Suppressor macrophage treated with lipopolysaccharide for 1 hour (primary cell): Measurements from ENCODE around the gene ZNF423.
"Not testable (repeated sequence)": the region's sequence is repeated elsewhere in the genome, so short reads cannot be mapped to it uniquely, and the experiment has no call there.

ENCODE experiments used
- DNase-seq, 3 donors: peaks; one replicate each; pipeline ENCODE4 v3.0.0-alpha.2; 2020 to 2022

ZNF423 gene

DNA sequence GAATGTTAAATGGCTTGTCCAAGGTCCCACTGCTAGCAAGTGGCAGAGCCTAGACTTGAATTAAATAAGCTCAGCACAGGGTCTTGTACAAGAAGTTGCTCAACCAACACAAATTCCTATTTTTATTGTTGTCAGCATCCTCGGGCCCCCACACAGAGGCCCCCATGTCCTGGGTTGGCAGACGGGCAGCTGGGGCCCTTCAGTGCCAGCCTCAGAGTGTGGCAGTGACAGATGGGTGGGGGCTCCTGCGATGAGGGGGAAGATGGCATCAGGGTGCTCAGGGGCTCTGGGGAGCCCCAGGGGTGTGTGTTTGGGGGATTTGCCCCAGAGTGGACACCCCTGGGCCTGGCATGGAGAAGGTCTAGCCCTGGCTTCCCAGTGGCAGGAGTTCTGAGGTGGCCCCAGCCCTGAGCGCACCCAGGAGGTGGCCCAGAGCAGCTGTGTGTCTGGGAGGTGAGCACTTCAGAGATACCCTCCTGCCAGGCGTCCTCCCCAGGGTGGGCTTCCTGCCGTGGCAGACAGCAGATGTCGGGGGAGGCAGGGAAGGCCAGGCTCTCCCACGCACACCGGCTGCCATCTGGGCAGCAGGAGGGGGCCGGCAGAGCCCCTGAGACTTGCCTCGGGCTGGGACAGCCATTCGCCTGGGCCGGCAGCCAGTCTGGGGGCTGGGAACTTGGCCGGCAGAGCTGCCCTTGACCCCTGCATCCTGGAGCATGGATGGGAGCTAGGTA lies 331.5 kb downstream of the ZNF423 start:
- DNase-seq = no peak

DNA sequence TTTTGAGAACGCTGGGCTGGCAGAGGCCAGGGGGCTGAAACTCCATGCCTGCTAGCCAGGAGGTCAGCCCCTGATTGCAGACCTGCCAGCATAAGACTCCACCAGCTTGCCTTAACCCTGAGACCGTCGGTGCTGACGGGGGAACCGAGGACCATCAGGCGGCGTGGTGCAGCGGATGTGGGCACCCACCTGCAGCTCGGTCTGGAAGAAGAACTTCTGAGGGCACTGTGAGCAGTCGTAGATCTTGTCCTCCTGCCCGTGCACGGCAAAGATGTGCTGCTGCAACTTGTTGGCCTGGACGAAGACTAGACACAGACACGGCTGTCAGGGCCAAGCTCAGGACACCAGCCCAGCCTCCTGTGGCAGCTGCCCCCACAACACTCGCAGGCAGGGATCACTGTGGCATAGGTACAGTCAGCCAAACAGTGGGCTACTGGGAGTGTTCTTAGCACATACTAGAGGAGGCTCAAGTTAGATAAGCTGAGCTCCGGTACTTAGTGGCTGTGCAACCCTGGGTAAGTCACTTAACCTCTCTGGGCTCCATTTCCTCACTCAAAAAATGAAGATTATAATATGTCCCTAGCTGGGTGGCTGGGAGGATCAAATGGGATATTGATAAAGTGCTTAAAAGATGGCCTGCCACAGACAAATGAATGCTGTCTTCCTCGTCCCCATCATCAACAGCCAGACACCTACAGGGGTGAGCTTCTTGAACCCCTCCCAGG lies 332.3 kb downstream of the ZNF423 start:
- DNase-seq = no peak

DNA sequence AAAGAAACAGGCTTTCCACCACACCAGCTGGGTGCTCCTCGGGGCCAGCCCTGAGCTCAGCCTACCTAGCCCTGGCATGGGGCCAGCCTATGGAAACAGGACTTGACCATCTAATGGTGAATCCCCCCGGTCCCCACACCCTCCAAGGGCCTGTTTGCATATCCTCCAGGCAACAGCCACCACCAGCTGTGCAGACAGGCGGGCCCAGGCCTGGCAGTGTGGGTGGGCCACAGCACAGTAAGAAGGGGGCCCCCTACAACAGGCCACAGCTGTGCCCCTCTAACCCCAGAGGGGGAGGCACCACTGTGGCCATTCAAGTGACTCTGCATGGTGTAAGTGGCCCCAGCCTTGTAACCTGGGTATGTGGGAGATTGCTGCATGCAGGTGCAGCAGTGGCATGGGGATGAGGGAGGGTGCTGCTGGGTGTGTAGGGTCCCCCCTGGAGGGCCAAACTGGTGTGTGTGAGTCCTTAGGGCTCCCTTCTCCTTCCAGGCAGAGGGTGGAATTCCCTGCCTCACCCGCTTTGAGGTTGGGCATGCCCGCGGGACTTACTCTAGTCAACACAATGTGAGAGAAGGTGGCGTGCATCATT lies 334.1 kb downstream of the ZNF423 start:
- no peak for DNase-seq

DNA sequence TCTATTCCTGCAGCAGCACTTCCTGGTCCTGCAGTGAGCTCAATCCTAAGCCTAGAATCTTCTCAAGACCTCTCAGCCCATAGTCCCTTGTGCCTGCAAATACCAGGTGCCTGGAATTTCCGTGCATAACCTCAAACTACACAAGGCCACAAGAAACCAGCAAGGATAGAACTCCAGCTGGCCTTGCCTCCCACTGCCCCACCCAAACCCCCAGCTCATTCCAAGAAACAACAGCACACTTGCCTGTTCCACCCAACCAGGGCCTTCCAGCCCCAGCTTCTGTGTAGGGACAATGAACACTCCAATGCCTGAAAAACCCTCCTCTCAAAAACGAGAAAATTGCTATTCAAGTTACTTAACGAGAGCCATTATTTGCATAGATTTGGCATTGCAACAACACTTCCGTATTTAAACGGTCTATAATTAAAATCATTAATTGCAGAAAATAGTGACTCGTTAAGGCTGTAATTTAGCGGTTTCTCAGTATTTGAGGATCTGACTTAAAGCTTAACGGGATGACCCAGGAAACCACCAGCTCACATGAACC lies 335.3 kb downstream of the ZNF423 start:
- no peak for DNase-seq

DNA sequence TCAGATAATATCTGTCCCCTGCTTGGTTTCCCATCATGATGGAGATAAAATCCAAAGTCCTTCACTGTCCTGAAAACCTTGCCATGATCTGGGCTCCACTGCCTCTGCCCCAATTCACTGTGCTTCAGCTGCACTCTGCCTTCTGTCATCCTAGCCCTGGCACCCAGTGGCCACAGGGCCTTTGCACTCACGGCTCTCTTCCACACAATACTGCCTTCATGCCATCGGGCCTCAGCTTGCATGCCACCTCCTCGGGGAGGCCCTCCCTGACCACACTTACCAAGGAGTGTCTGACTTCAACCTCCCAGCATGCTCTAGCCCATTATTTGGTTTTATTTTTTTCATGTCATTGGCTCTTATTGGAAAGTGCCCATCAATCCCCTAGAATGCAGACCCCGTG lies 336.2 kb downstream of the ZNF423 start:
- no peak for DNase-seq

DNA sequence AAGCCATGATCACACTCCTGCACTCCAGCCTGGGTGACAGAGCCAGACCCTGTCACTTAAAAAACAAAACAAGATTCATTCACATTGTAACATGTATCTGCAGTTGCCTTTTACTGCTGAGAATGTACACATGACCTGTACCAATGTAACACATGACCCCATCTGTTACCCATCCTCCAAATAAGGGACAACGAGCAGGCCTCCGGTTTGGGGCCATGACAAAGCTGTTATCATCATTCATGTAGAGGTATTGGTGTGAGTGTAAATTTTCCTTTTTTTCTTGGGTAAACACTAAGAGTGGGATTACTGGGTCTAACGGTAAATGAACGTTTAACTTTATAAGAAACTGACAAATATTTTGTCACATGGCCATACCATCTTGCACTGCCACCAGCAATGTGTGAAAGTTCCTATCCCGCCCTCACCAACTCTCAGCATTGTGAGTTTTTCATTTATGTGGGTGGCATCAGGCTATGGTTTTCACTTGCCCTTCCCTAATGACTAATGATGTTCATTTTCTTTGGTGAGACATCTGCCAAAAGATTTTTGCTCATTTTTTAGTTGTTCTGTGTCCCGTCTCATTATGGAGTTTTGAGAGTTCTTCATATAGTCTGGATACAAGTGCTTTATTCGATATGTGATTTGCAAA lies 336.8 kb downstream of the ZNF423 start:
- DNase-seq = no peak

DNA sequence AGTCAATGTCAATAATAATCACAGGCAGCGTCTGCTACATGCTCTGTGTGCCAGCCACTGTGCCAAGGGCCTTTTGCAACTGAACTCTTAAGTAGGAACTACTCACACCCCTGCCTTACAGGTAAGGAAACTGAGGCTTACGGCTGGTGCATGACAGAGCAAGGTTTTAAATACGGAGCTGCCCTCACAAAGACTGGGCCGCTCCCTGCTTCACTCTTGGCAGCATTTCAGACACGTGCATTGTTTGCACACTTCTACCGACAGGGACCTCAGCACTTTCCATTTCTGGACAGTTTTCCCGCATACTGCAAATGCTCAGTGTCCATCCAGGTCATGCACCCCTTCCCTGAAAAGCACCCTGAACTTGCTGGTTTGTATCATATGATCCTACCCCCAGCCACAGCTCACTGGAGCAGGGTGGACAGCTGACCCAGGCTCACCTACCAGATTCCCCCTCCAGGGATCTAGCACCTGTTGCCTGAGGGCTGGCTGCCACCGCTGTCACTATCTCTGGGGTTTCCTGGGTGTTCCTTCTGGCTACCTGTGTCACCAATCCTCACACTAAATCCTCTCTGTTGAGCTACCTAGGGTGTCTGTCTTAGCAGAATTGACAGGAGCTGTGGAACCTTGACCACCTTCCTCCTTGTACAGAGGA lies 339.4 kb downstream of the ZNF423 start:
- DNase-seq = no peak

DNA sequence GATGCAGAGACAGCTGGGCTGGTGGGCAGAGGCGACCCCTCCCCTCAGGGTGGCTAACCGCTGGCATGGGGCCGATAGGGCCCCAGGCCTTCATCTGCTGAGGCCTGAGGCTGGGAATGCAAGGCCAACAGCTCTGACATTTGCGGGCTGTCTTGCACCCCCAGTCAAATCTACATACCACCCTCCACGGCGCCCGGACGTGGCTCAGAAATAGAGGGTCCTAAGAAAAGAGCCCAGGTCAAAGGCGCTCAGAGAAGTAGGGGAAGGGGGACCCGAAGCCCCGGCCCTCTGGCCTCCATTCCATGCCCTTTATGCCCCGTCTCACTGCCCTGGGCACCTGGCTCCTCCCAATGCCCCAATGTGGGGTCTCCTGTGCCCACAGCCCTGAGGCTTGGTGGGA lies 340.1 kb downstream of the ZNF423 start:
- DNase-seq = no peak

DNA sequence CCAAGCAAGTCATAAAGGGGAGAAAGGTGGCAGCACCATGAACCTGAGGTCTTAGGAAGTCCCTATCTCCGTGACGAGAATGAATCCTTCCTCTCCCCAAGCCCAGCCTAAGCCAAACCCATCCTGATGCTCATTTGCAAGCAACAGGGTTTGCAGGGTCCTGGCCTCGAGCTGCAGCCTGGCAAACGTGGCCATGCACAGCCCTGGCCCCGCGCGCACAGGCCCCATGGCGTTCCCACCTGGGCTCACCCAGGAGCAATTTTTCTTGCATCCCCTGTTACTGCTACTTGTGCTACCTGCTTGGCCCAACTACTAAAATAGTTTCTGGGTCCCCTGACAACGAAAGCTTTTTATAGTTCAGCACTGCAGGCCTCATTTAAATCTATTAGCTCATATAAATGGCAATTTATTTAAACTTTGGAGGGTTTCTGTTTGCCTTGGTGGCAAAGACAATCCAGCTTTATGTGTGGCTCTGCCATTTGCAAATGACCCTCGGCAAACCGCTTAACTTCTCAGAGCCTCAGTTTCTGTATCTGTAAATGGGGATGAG lies 340.8 kb downstream of the ZNF423 start:
- no peak for DNase-seq

DNA sequence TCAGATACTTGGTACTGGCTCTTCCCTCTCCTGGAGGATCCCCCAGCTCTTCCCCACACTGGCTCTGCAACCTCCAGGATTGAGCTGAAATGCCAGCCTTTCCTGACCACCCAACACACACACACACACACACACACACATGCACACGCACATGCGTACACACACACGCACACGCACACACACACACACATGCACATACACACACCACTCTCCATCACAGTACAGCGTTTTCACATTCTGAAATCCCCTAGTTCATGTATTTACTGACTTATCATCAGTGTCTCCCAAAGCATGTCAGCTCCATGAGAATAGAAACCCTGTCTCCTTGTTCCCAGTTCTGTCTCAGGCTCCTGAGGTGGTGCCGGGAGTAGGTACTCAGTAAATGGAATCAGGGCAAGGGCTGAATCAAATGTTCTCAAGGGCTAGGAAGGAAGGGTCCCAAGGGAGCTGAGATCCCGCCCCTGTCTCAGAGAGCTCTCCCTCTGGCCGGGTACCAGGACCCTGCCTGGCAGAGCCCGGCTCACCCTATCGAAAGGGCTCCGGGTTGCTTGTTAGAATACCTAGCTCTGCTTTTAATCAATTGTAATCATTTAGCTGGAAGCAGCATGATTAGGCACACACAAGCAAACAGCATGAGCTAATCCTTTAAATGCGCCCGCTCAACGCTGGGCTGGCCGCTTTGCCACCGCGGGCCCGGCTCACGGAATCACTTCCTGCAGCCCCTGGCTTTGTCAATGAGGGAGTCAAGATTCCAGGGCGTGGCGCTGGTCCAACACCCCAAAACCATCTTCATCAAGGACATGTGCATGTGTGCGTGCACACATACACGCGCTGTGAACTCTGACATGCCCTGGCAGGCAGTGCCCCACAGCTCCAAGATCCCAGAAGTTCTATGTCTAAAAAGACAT lies 341.6 kb downstream of the ZNF423 start:
- DNase-seq = no peak

DNA sequence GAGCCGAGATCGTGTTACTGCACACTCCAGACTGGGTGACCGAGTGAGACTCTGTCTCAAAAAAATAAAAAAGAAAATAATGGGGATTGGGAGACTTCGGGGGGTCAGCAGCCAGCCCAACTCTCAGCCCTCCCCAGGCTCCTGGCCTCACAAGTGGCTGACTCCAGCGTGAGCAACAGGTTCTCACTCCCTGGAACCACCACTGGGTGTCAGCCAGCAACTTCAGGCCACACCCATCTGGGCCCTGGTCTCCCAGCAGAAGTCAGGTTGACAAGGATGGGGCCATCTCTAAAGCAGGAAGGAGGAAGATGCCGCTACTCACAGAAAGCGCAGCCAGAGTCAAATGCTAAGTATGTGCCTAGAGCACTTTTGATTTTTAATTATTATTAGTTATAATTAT lies 342.9 kb downstream of the ZNF423 start:
- peak in 1 of 3 donors; percentile 7 for DNase-seq

DNA sequence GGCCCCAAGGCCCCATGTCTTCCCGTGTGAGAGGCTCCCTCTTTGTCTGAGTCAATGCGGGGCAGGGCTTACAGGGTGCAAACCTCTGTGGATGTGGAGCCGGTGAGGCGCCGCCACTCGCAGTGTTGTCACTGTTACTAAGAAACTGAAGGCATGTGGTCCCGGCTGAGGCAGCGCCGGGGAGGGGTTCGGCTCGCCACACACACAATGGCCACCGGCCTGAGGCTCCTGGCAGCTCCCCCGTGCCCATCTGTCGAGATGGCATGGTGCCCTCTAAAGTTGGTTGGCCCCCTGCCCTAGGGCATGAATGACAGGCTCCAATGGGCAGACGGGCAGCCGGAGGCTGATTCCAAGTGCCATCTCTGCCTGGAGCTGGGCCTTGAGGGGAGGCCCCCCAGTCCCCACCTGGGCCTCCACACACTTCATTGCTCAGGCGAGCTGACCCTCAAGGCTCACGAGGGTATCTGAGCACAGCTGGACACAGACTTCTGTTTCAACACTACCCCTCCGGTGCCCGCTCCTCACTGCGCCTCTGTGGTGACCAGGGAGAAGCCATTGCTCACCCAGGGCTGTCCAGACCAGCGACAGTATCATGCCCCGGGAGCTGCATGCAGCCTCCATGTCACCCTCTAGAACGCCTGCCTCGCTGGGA lies 345.1 kb downstream of the ZNF423 start:
- DNase-seq = no peak

DNA sequence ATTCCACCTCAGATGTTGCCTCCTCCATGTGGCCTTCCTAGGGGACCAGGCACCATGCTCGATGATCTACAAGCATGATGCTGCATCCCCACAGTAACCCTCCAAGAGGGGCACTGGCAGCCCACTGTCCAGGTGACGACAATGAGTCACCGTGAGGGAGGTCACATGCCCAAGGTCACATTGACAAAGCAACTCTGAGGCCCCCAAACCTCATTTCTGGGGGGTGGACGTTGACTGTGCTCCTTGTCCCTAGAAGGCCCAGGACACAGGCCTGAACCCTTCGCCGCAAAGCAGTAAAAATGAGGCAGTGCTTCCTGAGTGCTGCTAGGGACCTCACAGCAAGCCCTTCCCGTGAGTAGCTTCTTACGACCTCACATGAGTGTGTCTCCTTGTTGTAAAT lies 345.8 kb downstream of the ZNF423 start:
- DNase-seq = no peak

DNA sequence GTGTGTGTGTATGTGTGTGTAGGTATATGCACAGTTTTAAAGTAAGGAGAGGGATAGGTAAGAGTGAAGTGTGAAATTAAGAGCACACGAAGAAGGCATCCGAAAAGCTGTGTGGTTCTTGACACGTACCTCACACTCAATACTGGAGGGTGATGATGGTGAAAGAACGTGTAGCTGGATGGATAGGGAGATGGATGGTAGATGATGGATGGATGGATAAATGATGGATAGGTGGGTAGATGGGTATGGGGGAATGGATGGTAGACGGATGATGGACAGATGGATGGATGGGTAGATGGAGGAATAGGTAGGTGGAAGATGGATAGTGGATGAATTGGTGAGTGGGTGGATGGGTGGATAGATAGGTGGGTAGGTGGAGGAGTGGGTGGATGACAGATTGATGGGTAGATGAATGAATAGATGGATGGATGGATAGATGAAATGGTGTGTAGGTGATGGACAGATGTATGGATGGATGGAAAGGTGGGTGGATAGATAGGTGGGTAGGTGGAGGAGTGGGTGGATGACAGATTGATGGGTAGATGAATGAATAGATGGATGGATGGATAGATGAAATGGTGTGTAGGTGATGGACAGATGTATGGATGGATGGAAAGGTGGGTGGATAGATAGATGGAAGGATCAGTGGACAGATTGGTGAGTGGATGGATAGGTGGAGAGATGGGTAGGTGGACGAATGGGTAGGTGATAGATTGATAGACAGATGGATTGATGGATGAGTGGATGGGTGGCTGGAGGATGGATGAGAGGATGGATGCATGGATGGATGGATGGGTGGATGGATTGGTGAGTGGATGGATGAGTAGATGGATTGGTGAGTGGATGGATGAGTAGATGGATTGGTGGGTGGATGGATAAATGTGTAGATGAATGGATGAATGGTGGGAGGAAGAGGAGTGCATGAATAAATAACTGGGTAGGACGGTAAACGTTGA lies 349.6 kb downstream of the ZNF423 start:
- DNase-seq = not testable (repeated sequence)

DNA sequence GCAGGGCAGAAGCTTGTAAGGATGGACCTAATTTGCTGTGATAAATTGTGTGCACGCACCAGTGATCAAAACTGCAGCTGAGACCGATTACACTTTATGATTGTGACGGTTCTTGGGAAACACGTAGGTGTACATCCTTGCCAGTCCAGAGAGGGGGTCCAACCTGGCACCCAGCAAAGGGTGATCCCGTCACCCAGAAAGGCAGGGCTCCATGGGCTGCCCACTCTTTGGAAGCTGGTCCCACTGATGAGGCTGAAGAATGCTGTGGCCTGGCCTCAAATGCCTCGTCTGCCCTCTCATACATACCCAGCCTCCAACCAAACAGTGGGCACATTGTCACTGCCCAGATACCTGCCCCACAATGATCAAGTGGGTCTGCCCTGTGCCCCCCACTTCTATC lies 350.4 kb downstream of the ZNF423 start:
- DNase-seq = no peak

DNA sequence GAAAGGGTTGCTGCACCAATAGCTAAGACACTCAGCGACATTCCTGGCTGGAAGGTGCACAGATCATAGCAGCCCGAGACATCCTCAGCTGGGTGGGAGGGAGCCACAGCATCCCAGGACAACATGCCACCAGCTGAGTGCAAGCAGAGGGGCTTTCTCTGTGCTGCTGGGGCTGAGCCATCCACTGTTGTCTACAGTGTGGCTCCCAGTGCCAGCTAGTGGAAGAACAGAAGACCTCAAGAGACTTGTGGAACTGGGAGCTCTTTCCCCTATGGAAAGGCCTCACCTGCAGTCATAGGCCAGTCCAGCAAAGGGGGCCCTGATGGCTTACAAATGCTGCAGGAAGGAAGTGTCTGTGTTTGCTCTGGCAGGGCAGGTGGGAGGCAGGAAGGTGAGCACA lies 351.3 kb downstream of the ZNF423 start:
- no peak for DNase-seq

DNA sequence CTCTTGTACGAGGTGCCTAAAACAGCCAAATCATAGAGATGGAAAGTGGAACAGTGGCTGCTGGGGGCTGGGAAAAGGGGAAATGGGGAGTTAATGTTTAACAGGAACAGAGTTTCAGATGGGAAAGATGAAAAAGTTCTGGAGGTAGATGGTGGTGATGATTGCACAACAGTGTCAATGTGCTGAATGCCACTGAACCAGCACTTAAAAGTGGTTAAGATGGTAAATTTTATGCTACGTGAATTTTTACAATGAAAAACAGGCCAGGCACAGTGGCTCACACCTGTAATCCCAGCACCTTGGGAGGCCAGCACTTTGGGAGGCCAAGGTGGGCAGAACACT lies 351.9 kb downstream of the ZNF423 start:
- DNase-seq = no peak

DNA sequence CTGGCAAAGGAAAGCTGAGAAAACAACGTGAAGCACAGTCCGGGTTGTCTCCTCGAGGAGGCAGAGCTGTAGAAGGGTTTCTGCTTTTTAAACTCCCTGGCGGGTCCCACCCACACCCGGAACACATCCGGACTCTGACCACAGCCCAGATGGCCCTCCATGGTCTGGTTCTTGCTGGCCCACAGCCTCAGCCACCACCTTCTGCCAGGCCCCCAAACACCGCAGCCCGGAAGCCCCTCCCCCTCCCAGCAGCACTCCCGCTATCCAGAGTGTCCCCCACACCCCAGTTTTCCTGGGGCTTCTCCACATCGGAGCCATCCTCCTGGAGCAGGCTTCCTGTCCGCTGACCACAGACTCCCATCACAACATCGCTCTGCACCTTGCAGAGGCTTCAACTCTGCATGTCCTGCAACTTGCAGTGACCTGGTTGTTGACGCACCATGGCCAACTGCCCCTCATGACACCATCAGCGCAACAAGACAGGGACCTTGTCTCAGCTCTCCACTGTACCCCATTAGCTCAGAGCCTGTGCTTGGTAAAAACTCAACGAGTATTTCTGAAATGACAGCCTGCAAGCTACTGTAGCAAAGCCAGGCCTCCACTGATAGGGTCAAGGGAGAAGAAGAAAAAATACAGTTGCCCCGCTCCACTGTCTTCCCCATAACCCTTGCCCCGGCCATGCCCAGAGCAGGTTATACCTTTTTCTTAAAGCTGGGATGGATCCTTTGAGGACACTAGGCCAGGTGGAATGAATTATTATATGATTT lies 352.5 kb downstream of the ZNF423 start:
- DNase-seq = peak in 2 of 3 donors; percentile 20 to 38
